ENCODE data around the gene COL16A1. TPM values are rescaled to one million over a fixed set of nuclear protein-coding genes. Genes with fewer than 3 reads are reported as not detected.

Gene COL16A1
- polyA plus RNA-seq, 3 donors, result 0.13 TPM; not detected in 2

GRCh38 chr1:31672986-31673385, 30.8 kb downstream of the COL16A1 start:
- H3K27me3 ChIP-seq (ENCODE audit: control insufficient read depth in 2 of 2, insufficient read depth in 2 of 2, low read length in 2 of 2), result peaks cover 0 to 21% of the 10 kb centered on the region in 2 donors
- intact Hi-C loops (cut with micrococcal nuclease), result no loop called here
- WGBS (ENCODE audit: insufficient coverage), result 95% methylated on average over 10 of the region's 13 CpGs

GRCh38 chr1:31671561-31672201, 32.1 kb downstream of the COL16A1 start:
- Mint-ChIP-seq H3K9me3 (peaks cover 0 to 3% (median 0%) of the 10 kb centered on the region in 7 donors), H3K4me3 (no peak overlapping the region), H3K27me3 (ENCODE audit: low read depth in 3 of 3) (peaks cover 16 to 35% (median 27%) of the 10 kb centered on the region in 3 donors), H3K36me3 (no peaks in the 10 kb centered on the region), H3K27ac (peak overlapping the region in 1 of 7 donors; percentile 27), H3K4me1 (peaks cover 13% of the 10 kb centered on the region)
- intact Hi-C loops (cut with micrococcal nuclease), result no loop called here
- no peak for TF ChIP-seq CTCF (IDR thresholded peaks at IDR 0.05)
- H2AFZ ChIP-seq (ENCODE audit: insufficient read depth, low read depth, low read length, poor library complexity, severe bottlenecking), result no peak overlapping the region
- 96% methylated on average over 7 of the region's 8 CpGs for WGBS (ENCODE audit: insufficient coverage)
- peaks cover 0 to 21% of the 10 kb centered on the region in 2 donors for H3K27me3 ChIP-seq (ENCODE audit: control insufficient read depth in 2 of 2, insufficient read depth in 2 of 2, low read length in 2 of 2)
- no peaks in the 10 kb centered on the region for H3K79me2 ChIP-seq (ENCODE audit: insufficient read depth, low read length)
- H4K20me1 ChIP-seq (ENCODE audit: insufficient read depth, low read length), result no peaks in the 10 kb centered on the region
- no peak overlapping the region for H3K9ac ChIP-seq (ENCODE audit: insufficient read depth, low read length, poor library complexity, severe bottlenecking)
- DNase-seq, result no peak
- H3K9me3 ChIP-seq (replicated peaks in 1 of 2; ENCODE audit: control insufficient read depth in 1 of 2, insufficient read depth in 1 of 2, low read length in 2 of 2), result no peaks in the 10 kb centered on the region
- peaks cover 9 to 10% of the 10 kb centered on the region in 2 donors for H3K4me1 ChIP-seq (ENCODE audit: control insufficient read depth in 1 of 2, insufficient read depth in 2 of 2, low read length in 2 of 2)
- H3K27ac ChIP-seq (ENCODE audit: low read depth in 1 of 2, low read length in 2 of 2), result no peak overlapping the region
- no peak overlapping the region for H3K4me3 ChIP-seq (replicated peaks in 1 of 3; ENCODE audit: low read depth in 2 of 3, low read length in 3 of 3)
- no peaks in the 10 kb centered on the region for H3K36me3 ChIP-seq (replicated peaks in 1 of 2; ENCODE audit: control insufficient read depth in 1 of 2, insufficient read depth in 2 of 2, low read length in 2 of 2)
- H3K4me2 ChIP-seq (replicated peaks; ENCODE audit: extremely low read depth, low read length, poor library complexity, severe bottlenecking), result no peak overlapping the region

More at GRCh38 chr1:31672986-31673385, 30.8 kb downstream of the COL16A1 start:
- no peak for DNase-seq
- Histone ChIP-seq H3K27ac (ENCODE audit: low read depth in 1 of 2, low read length in 2 of 2) (no peak overlapping the region), H4K20me1 (ENCODE audit: insufficient read depth, low read length) (no peaks in the 10 kb centered on the region), H3K4me2 (replicated peaks; ENCODE audit: extremely low read depth, low read length, poor library complexity, severe bottlenecking) (no peak overlapping the region), H2AFZ (ENCODE audit: insufficient read depth, low read depth, low read length, poor library complexity, severe bottlenecking) (no peak overlapping the region), H3K79me2 (ENCODE audit: insufficient read depth, low read length) (no peaks in the 10 kb centered on the region), H3K9me3 (replicated peaks in 1 of 2; ENCODE audit: control insufficient read depth in 1 of 2, insufficient read depth in 1 of 2, low read length in 2 of 2) (no peaks in the 10 kb centered on the region), H3K36me3 (replicated peaks in 1 of 2; ENCODE audit: control insufficient read depth in 1 of 2, insufficient read depth in 2 of 2, low read length in 2 of 2) (no peaks in the 10 kb centered on the region), H3K4me1 (ENCODE audit: control insufficient read depth in 1 of 2, insufficient read depth in 2 of 2, low read length in 2 of 2) (peaks cover 9 to 10% of the 10 kb centered on the region in 2 donors), H3K4me3 (replicated peaks in 1 of 3; ENCODE audit: low read depth in 2 of 3, low read length in 3 of 3) (no peak overlapping the region), H3K9ac (ENCODE audit: insufficient read depth, low read length, poor library complexity, severe bottlenecking) (no peak overlapping the region)
- H3K4me1 Mint-ChIP-seq, result peaks cover 13% of the 10 kb centered on the region
- peaks cover 16 to 36% (median 28%) of the 10 kb centered on the region in 3 donors for H3K27me3 Mint-ChIP-seq (ENCODE audit: low read depth in 3 of 3)
- TF ChIP-seq CTCF (IDR thresholded peaks at IDR 0.05), result no peak
- no peak overlapping the region for H3K4me3 Mint-ChIP-seq
- no peaks in the 10 kb centered on the region for H3K36me3 Mint-ChIP-seq
- H3K27ac Mint-ChIP-seq, result no peak overlapping the region
- H3K9me3 Mint-ChIP-seq, result peaks cover 0 to 3% (median 0%) of the 10 kb centered on the region in 7 donors

Data from CD14-positive monocyte (primary cell).